HepG2 (cell line): ENCODE measurements around the gene FBXO11. TPM values are rescaled to one million over a fixed set of nuclear protein-coding genes. Genes with fewer than 3 reads are reported as not detected.
A peak's percentile ranks its signal among the peaks of the same experiment; 100 is the strongest.

ENCODE experiments used
- AHR ChIP-seq: IDR thresholded peaks from 2 replicates; pipeline ENCODE4 v1.6.1; 2018; ENCODE audit warnings: missing genetic modification reagents, missing compliant biosample characterization
- DDIT3 ChIP-seq: sonication (generic); formaldehyde crosslinking; IDR thresholded peaks from 2 replicates; pipeline ENCODE4 v1.4.0; 2020; ENCODE audit warnings: mild to moderate bottlenecking, missing genetic modification reagents
- GATAD2A ChIP-seq: IDR thresholded peaks from 2 replicates; pipeline ENCODE4 v1.6.1; 2016
- GFI1 ChIP-seq: sonication (generic); formaldehyde crosslinking; IDR thresholded peaks from 2 replicates; pipeline ENCODE4 v1.5.0; 2020; ENCODE audit warnings: missing genetic modification reagents, mild to moderate bottlenecking, borderline replicate concordance
- KDM4B ChIP-seq: sonication (generic); formaldehyde crosslinking; IDR thresholded peaks from 2 replicates; pipeline ENCODE4 v1.4.0; 2020; ENCODE audit warnings: missing genetic modification reagents
- MAFF ChIP-seq: IDR thresholded peaks from 2 replicates; pipeline ENCODE4 v1.6.1; 2011; ENCODE audit warnings: low read depth, low read length, improper control_type of control experiment
- NFYC ChIP-seq: IDR thresholded peaks from 2 replicates; pipeline ENCODE4 v1.6.1; 2016; ENCODE audit warnings: missing genetic modification reagents, missing compliant biosample characterization
- NR1H2 ChIP-seq: sonication (generic); formaldehyde crosslinking; IDR thresholded peaks from 2 replicates; pipeline ENCODE4 v1.8.1; 2022; ENCODE audit warnings: low read depth, missing genetic modification reagents, borderline replicate concordance
- RBFOX2 ChIP-seq: fragments of 200-400 bp; formaldehyde crosslinking; IDR thresholded peaks from 2 replicates; pipeline ENCODE4 v1.6.1; 2017; ENCODE audit warnings: low read depth, mild to moderate bottlenecking, low read length
- RBM22 ChIP-seq: fragments of 200-400 bp; formaldehyde crosslinking; optimal IDR thresholded peaks from 2 replicates; pipeline ENCODE3; 2017; ENCODE audit warnings: mild to moderate bottlenecking, low read length, moderate library complexity
- SMARCC2 ChIP-seq: fragments of 450-650 bp; IDR thresholded peaks from 2 replicates; pipeline ENCODE4 v1.6.1; 2017; ENCODE audit warnings: antibody characterized with exemption, mild to moderate bottlenecking
- XRCC5 ChIP-seq: fragments of 200-400 bp; formaldehyde crosslinking; optimal IDR thresholded peaks from 2 replicates; pipeline ENCODE3; 2017; ENCODE audit warnings: mild to moderate bottlenecking, low read length
- YEATS4 ChIP-seq: sonication (generic); formaldehyde crosslinking; IDR thresholded peaks from 2 replicates; pipeline ENCODE4 v1.4.0; 2020; ENCODE audit warnings: missing genetic modification reagents, borderline replicate concordance
- ZBTB2 ChIP-seq: sonication (generic); formaldehyde crosslinking; IDR thresholded peaks from 2 replicates; pipeline ENCODE4 v1.8.0; 2022; ENCODE audit warnings: low read depth, missing genetic modification reagents
- ZBTB46 ChIP-seq: sonication (generic); formaldehyde crosslinking; IDR thresholded peaks from 2 replicates; pipeline ENCODE4 v1.4.0; 2020; ENCODE audit warnings: mild to moderate bottlenecking, missing genetic modification reagents, borderline replicate concordance
- ZFP90 ChIP-seq: sonication (generic); formaldehyde crosslinking; IDR thresholded peaks from 2 replicates; pipeline ENCODE4 v1.8.0; 2022; ENCODE audit warnings: missing genetic modification reagents, mild to moderate bottlenecking, inconsistent platforms, borderline replicate concordance
- ZNF276 ChIP-seq: sonication (generic); formaldehyde crosslinking; IDR thresholded peaks from 2 replicates; pipeline ENCODE4 v1.4.0; 2020; ENCODE audit warnings: mild to moderate bottlenecking, low read depth, missing genetic modification reagents
- ZNF430 ChIP-seq: sonication (generic); formaldehyde crosslinking; IDR thresholded peaks from 2 replicates; pipeline ENCODE4 v1.9.0; 2021; ENCODE audit warnings: mild to moderate bottlenecking, missing genetic modification reagents
- ZNF446 ChIP-seq: sonication (generic); formaldehyde crosslinking; IDR thresholded peaks from 2 replicates; pipeline ENCODE4 v1.5.0; 2020; ENCODE audit warnings: mild to moderate bottlenecking, missing genetic modification reagents
- ZNF589 ChIP-seq: sonication (generic); formaldehyde crosslinking; conservative IDR thresholded peaks from 2 replicates; pipeline ENCODE4 v1.8.0; 2022; ENCODE audit warnings: mild to moderate bottlenecking, moderate library complexity, missing genetic modification reagents
- ZNF747 ChIP-seq: sonication (generic); formaldehyde crosslinking; IDR thresholded peaks from 2 replicates; pipeline ENCODE4 v1.8.1; 2023; ENCODE audit warnings: missing genetic modification reagents, mild to moderate bottlenecking, borderline replicate concordance
- ZNF883 ChIP-seq: sonication (generic); formaldehyde crosslinking; IDR thresholded peaks from 2 replicates; pipeline ENCODE4 v1.5.1; 2020; ENCODE audit warnings: mild to moderate bottlenecking, missing genetic modification reagents; ENCODE audit errors: not compliant biosample characterization
- polyA plus RNA-seq, 8 experiments: library from polyadenylated mRNA; depleted of rRNA in 3 of 8; stranded (reverse) in 7 of 8; unstranded in 1 of 8; fragments of >200 nt; fragmentation: Illumina TruSeq in 4 of 8; extraction: Trizol in 4 of 8; gene quantifications; 2 replicates each; pipeline versions ENCODE4 v1.2.1 to v1.2.3, GENCODE V29; 2011 to 2016; ENCODE audit warnings: low read depth in 4 of 8, missing spikeins in 1 of 8, mixed read lengths in 1 of 8; ENCODE audit not compliant: insufficient read depth in 1 of 8
- total RNA-seq, 5 experiments: library from RNA; depleted of rRNA; stranded (reverse); fragments of >200 nt; fragmentation: Illumina TruSeq; extraction: Trizol; gene quantifications; 2 replicates each; pipeline ENCODE4 v1.2.3, GENCODE V29; 2016; ENCODE audit warnings: low read depth in 1 of 5

FBXO11 gene
- total and polyA plus RNA-seq, 2 of the 13 experiments (the other 11 are each of a cell fraction or from before 2014, with no cell fraction given): 27.9 to 47.6 TPM

- TF ChIP-seq ZBTB2 (CRISPR knock-in tag): no peak; the same call in 1 of the 2 replicates
- TF ChIP-seq RBM22: peak; percentile 54
- peak; percentile 27; the same call in 1 of the 2 replicates for TF ChIP-seq ZNF446
- peak; percentile 78; the same call in 1 of the 2 replicates for TF ChIP-seq ZNF430 (CRISPR knock-in tag)
- 0 out of 2 replicates have a peak, but pooled peaks have one; percentile 46 for TF ChIP-seq DDIT3 (CRISPR knock-in tag)
- peak; percentile 55 for TF ChIP-seq GFI1
- TF ChIP-seq ZNF883 (CRISPR knock-in tag): peak; percentile 47
- TF ChIP-seq MAFF: no peak
- TF ChIP-seq ZNF276: no peak
- peak; percentile 75; the same call in 1 of the 2 replicates for TF ChIP-seq GATAD2A
- peak; percentile 64; the same call in 1 of the 2 replicates for TF ChIP-seq ZFP90
- TF ChIP-seq YEATS4 (CRISPR knock-in tag): peak; percentile 66; the same call in 1 of the 2 replicates
- TF ChIP-seq NR1H2 (CRISPR knock-in tag): no peak
- peak; percentile 57 for TF ChIP-seq XRCC5
- no peak for TF ChIP-seq ZNF589 (CRISPR knock-in tag)
- 0 out of 2 replicates have a peak, but pooled peaks have one; percentile 51 for TF ChIP-seq AHR (CRISPR knock-in tag)
- peak; percentile 5; the same call in 1 of the 2 replicates for TF ChIP-seq KDM4B (CRISPR knock-in tag)
- no peak for TF ChIP-seq SMARCC2
- TF ChIP-seq RBFOX2: 0 out of 2 replicates have a peak, but pooled peaks have one; percentile 24
- no peak for TF ChIP-seq ZBTB46 (CRISPR knock-in tag)
- TF ChIP-seq NFYC: peak; percentile 85
- 0 out of 2 replicates have a peak, but pooled peaks have one; percentile 11 for TF ChIP-seq ZNF747
Observed at GRCh38 chr2:47906157-47907038, at the start of gene FBXO11 (continued).
